GM11168 (cell line): ENCODE results near the gene LHFPL6.

Source experiments
- in situ Hi-C: fragments of 300-500 bp; cut with MboI; formaldehyde crosslinking; loops from one replicate; pipeline ENCODE4 v1.12.0; 2022; ENCODE audit warnings: low sequenced_read_pairs; ENCODE audit not compliant: unreplicated experiment

LHFPL6 gene

GRCh38 chr13:39597838-39598237 lies 5.2 kb downstream of the LHFPL6 start:
- in situ Hi-C loops: no loop called here

DNA sequence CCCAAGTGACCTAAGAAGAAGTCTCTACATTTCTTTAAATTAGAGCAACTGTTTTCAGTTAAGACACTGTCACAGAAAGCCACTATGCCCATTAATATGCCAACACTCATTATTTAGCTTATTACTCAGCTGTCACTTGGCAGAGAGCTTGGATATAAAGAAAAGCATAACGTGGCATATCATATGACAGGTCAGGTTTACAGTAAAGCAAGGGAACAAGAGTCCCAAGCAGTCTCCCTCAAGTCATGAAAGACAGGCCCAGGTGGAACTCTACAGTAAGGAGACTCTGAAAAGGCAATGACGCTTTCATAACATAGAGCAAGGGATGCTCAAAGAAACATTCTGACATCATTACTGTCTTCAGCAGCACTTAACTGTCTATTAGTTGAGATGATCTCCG lies 6.3 kb downstream of the LHFPL6 start:
- in situ Hi-C loops: no loop called here

DNA sequence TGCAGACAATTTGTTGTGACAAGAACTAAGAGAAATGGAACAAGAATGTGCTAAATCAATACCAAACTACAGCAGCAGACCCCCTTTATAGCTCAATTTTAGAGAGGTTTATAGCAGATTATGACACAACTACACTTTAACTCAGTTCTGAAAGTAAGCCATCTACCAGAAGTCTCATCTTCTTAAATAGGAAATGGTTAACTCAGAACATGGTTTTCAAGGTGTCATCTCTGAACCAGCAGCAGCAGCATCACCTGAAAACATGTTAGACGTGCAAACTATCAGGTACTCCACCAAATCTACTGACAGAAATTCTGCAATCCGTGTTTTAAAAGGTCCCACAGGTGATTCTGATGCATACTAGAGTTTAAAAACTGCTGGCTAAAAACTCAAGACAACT lies 6.8 kb downstream of the LHFPL6 start:
- in situ Hi-C loops: no loop called here

GRCh38 chr13:39590466-39591036 lies 12.4 kb downstream of the LHFPL6 start:
- in situ Hi-C loops: no loop called here

DNA sequence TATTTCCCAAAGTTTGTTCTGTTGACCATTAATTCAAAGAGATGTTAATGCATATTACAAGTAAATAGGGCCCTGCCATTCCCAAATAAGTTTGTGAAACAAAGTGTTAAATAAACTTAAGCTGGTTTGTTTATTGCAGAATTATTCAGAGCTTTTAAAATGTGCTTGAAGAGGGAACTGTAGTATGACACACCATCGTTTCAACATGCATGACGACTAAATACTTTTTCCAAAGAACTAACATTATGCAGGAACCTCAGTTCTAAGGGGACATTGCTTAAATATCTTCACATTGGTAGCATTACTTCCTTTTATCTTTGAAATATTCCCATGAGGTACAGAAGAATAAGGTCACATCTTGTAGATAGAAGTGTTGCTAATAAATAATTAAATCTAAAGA lies 14.6 kb downstream of the LHFPL6 start:
- in situ Hi-C loops: no loop called here

DNA sequence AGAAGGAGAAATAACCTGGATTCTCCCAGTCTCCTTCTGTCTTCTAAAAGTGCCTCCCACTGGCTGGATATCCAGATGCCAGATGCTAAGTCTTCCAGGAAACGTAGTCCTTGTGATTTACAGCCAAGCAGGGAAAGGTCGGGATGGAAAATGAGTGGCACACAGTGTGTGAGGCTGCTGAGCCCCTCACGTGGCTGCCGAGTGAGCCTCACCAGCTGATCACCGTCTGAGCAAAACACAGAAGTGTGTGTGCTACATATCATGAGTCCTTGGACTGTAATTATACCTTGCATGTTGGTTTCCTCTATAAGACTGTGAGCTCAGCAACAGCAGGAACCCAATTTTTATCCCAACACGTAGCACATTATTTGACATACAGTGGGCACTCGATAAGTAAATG lies 15.1 kb downstream of the LHFPL6 start:
- in situ Hi-C loops: no loop called here

GRCh38 chr13:39586958-39587605 lies 15.9 kb downstream of the LHFPL6 start:
- in situ Hi-C loops: no loop called here

- in situ Hi-C loops: no loop called here
These were observed 16.8 kb downstream of the LHFPL6 start for GRCh38 chr13:39586151-39586550.

DNA sequence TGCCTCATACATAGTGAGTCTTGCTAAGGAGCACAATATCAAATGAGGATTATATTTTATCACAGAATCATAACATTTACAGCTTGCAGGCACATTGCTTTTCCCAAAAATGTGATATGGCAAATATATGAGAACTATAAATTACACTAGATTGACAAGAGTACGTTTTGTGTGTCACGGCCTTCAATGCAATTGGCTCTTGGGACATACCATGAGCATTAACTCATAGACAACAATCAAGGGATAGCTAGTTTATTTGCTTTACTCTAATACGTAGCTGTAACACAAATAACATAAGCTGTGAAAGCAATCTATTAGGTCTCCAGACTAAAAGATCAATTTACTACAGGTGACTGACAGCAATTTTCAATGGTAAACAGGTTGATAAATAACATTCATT lies 17.8 kb downstream of the LHFPL6 start:
- in situ Hi-C loops: no loop called here

GRCh38 chr13:39580881-39581575 lies 22.0 kb downstream of the LHFPL6 start:
- in situ Hi-C loops: no loop called here

- in situ Hi-C loops: no loop called here
These were observed 24.1 kb downstream of the LHFPL6 start for GRCh38 chr13:39578821-39579291.

GRCh38 chr13:39577838-39578491 lies 25.0 kb downstream of the LHFPL6 start:
- in situ Hi-C loops: no loop called here

- in situ Hi-C loops: no loop called here
These were observed 25.8 kb downstream of the LHFPL6 start for GRCh38 chr13:39577203-39577602.

GRCh38 chr13:39575641-39576238 lies 27.3 kb downstream of the LHFPL6 start:
- in situ Hi-C loops: no loop called here

DNA sequence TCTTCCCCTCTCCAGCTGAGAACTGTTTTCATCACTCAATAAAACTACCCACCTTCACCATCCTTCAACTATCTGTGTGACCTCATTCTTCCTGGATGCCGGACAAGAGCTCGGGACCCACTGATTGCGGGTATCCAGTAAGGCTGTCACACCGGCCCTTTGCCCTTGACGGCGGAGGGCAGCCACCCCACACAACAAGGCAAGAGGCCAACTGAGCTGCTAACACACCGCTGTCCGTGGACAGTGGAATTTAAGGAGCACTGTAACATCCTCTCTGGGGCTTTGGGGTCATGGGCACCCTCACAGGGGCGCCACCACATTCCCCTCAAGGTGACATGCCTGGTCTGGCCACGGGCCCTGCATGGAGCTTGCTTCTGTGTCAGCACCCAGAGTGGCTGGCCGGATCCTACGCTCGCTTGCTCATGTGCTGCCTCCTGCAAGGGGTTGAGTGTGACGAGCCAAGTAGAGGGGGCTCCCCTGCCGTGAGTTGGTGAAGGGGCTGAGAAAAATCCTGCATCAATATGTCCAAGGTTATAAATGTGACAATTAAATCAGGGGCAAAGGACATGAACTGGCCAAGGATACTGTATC lies 31.4 kb downstream of the LHFPL6 start:
- in situ Hi-C loops: no loop called here

DNA sequence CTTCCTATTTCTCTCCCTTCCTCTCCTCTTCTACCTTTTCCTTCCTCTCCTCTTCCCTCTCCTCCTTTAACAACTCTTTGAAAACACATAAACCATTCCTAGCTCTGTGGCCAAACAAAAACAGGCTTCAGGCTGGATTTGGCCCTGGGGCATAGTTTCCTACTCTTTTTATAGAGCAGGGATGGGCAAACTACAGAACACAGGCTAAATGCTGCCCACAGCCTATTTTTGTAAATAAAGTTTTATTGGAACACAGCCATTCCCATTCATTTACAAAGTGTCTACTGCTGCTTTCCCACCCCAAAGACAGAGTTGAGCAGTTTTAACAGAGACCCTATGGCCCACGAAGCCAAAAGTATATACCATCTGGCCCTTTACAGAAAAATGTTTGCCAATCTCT lies 35.4 kb downstream of the LHFPL6 start:
- in situ Hi-C loops: no loop called here

- in situ Hi-C loops: no loop called here
These were observed 36.6 kb downstream of the LHFPL6 start for GRCh38 chr13:39566216-39566869.

DNA sequence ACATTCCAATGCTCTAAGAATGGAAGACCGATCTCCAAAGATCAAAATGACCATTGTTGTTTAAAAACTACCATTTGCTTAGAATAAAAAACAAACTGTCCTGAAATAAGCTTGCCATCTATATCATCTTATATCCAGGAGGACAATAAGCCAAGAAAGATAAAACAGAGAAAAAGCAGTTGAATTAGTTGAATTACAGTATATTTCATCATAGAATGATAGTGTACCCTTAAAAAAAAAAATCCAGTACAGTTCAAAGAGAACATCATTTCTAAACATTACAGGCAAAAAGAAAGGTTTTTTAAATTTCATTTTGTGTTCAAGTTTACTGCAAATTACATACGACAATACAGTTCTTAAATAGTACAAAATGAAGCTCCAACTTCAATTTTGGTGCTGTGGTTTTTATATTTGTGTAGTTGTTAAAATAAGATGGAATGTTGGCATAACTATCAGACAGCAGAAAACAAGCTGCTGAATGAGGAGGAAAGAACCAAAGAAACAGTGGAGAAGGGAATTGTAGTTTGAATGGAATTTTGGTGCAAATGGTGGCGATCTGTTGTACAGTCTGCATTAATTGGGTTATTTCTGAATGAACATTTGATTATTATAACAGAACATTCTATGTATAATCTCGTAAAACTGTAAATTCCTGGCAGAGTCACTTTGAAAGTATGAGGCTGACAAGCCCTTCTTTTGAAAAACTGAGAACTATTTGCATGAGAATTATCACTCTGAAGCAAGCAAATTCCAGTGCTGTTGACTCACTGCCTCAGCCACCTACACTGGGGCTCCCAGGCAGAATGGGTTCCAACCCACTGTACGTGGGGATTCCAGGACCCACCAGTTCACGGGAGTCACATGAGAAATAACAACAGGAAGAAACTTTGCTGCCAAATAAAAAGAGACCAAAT lies 37.7 kb downstream of the LHFPL6 start:
- in situ Hi-C loops: no loop called here

DNA sequence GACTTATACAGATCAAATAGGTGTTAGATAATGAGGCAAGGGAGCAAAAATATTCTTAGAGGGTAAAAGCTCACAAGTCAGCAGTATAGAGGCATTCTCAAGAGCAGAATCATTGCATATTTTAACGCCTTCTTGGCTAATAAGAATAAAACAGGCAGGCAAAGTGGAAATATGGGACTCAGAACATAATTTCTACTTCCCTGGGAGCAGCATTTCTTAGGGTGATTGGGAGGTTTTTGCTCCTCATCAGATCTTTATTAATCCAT lies 39.6 kb downstream of the LHFPL6 start:
- in situ Hi-C loops: no loop called here
